ENCODE data around the gene NBDY. TPM values are rescaled to one million over a fixed set of nuclear protein-coding genes. Genes with fewer than 3 reads are reported as not detected.

NBDY gene
- total RNA-seq, 4 donors from 2014 or later = 15.6 to 47.2 (median 20.4) TPM

DNA sequence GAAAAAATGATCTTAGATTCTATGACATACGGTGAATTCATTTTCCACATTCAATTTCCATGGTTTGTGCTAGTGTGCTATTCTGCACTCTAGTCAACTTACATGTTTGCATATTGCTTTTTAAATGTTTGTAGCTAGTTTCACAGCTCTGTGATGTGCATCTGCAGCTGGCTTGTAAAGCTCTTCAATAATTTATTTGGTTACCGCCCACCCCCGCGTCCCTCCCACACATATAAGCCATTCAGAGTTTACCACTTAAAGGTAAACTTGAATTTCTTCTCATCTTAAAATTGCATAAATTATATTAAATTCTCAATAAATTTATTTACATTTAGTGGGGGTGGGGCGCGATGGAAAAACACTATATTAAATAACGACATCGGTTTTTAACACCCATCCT lies 291 bp upstream of the NBDY start:
- no peak for DNase-seq (ENCODE audit: low spot score in 2 of 2)
- H3K27ac ChIP-seq = no peak overlapping the region
- 24% methylated on average over 8 of the region's 8 CpGs for WGBS

GRCh38 chrX:56733459-56734046 lies 4.5 kb downstream of the NBDY start:
- 42% methylated on average over 2 of the region's 2 CpGs for WGBS
- Histone ChIP-seq H3K27ac (no peak overlapping the region), H3K36me3 (no peaks in the 10 kb centered on the region), H3K4me1 (peaks cover 7% of the 10 kb centered on the region), H3K4me3 (no peak overlapping the region), H3K9me3 (no peaks in the 10 kb centered on the region), H3K27me3 (no peaks in the 10 kb centered on the region)
- TF ChIP-seq CTCF (IDR thresholded peaks at IDR 0.05) = peak; percentile 34 to 45
- no peak for TF ChIP-seq EP300 (IDR thresholded peaks at IDR 0.05)
- no peak for DNase-seq (ENCODE audit: low spot score in 2 of 2)

More for the DNA sequence above, 291 bp upstream of the NBDY start:
- no peaks in the 10 kb centered on the region for H3K9me3 ChIP-seq
- H3K36me3 ChIP-seq = no peaks in the 10 kb centered on the region
- H3K4me1 ChIP-seq = peaks cover 7% of the 10 kb centered on the region
- H3K27me3 ChIP-seq = no peaks in the 10 kb centered on the region
- peak overlapping the region; percentile 61 for H3K4me3 ChIP-seq
- TF ChIP-seq POLR2A (IDR thresholded peaks at IDR 0.05) (no peak), POLR2AphosphoS5 (IDR thresholded peaks at IDR 0.05) (no peak), EP300 (IDR thresholded peaks at IDR 0.05) (no peak), CTCF (IDR thresholded peaks at IDR 0.05) (no peak)

- no peak overlapping the region for H3K4me3 ChIP-seq
- DNase-seq (ENCODE audit: low spot score in 2 of 2) = no peak
- H3K27ac ChIP-seq = no peak overlapping the region
- H3K9me3 ChIP-seq = no peaks in the 10 kb centered on the region
- TF ChIP-seq CTCF (IDR thresholded peaks at IDR 0.05) = no peak
- no peak for TF ChIP-seq POLR2A (IDR thresholded peaks at IDR 0.05)
- TF ChIP-seq EP300 (IDR thresholded peaks at IDR 0.05) = no peak
- TF ChIP-seq POLR2AphosphoS5 (IDR thresholded peaks at IDR 0.05) = no peak
- no peaks in the 10 kb centered on the region for H3K4me1 ChIP-seq
- H3K27me3 ChIP-seq = no peaks in the 10 kb centered on the region
- H3K36me3 ChIP-seq = no peaks in the 10 kb centered on the region
- WGBS = 89% methylated on average over 14 of the region's 14 CpGs
Observed at GRCh38 chrX:56736219-56736618, 7.2 kb downstream of the NBDY start.

DNA sequence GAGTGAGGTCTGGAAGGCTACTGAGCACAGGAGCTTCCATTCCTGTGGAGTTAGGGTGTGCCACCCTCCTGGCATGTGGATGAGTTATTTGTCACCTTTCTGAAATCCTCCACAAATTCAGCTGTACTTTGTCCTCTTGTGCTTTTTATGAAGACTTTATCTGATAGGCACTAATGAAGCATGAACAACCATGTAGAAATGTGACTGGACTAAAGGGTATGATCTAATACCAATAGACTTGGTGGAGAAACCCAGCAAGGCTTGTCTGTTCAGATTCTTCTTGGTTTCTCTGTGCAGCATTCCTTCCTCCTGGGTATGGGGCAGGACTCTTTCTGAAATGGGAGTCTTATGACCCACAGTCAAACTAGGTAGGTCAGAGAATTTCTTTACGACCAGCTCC lies 9.6 kb downstream of the NBDY start:
- no peaks in the 10 kb centered on the region for H3K9me3 ChIP-seq
- no peaks in the 10 kb centered on the region for H3K36me3 ChIP-seq
- DNase-seq (ENCODE audit: low spot score in 2 of 2) = no peak
- H3K27me3 ChIP-seq = no peaks in the 10 kb centered on the region
- H3K4me3 ChIP-seq = no peak overlapping the region
- H3K4me1 ChIP-seq = no peaks in the 10 kb centered on the region
- 60% methylated on average over 1 of the region's 1 CpG for WGBS
- TF ChIP-seq POLR2A (IDR thresholded peaks at IDR 0.05) (no peak), EP300 (IDR thresholded peaks at IDR 0.05) (no peak), CTCF (IDR thresholded peaks at IDR 0.05) (no peak)
- H3K27ac ChIP-seq = no peak overlapping the region

DNA sequence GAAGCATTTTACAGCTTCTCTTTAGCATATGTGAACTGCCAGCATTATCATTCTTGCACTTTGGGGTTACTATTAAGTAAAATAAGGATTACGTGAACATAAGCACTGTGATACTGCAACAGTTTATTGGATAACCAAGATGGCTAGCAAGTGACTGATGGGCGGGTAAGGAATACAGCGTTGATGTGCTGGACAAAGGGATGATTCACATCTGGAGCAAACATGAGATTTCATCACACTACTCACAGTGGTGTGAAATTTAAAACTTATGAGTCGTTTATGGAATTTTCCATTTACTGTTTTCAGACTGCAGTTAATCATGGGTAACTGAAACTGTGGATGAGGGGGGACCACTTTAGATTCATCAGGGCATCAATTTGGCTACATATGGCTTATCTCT lies 16.0 kb downstream of the NBDY start:
- Histone ChIP-seq H3K36me3 (no peaks in the 10 kb centered on the region), H3K27ac (no peak overlapping the region), H3K9me3 (no peaks in the 10 kb centered on the region), H3K27me3 (no peaks in the 10 kb centered on the region), H3K4me1 (peaks cover 3% of the 10 kb centered on the region), H3K4me3 (no peak overlapping the region)
- no peak for TF ChIP-seq POLR2A (IDR thresholded peaks at IDR 0.05)
- no peak for TF ChIP-seq CTCF (IDR thresholded peaks at IDR 0.05)
- TF ChIP-seq POLR2AphosphoS5 (IDR thresholded peaks at IDR 0.05) = no peak
- no peak for TF ChIP-seq EP300 (IDR thresholded peaks at IDR 0.05)
- no peak for DNase-seq (ENCODE audit: low spot score in 2 of 2)
- 41% methylated on average over 4 of the region's 4 CpGs for WGBS
